Anterior cingulate cortex (tissue), 58 donors: ENCODE results near the gene CCT7.
"Not testable (repeated sequence)": the region's sequence is repeated elsewhere in the genome, so short reads cannot be mapped to it uniquely, and the experiment has no call there.

Source experiments
- DNase-seq, 58 donors: peaks; one replicate each; lab custom pipeline; 2025; lab: John Stamatoyannopoulos, UW

CCT7 gene

GRCh38 chr2:73253901-73254300 is 19.8 kb downstream of the CCT7 start:
- no peak for DNase-seq

- no peak for DNase-seq
Measured at GRCh38 chr2:73254343-73255006, 20.4 kb downstream of the CCT7 start.

DNA sequence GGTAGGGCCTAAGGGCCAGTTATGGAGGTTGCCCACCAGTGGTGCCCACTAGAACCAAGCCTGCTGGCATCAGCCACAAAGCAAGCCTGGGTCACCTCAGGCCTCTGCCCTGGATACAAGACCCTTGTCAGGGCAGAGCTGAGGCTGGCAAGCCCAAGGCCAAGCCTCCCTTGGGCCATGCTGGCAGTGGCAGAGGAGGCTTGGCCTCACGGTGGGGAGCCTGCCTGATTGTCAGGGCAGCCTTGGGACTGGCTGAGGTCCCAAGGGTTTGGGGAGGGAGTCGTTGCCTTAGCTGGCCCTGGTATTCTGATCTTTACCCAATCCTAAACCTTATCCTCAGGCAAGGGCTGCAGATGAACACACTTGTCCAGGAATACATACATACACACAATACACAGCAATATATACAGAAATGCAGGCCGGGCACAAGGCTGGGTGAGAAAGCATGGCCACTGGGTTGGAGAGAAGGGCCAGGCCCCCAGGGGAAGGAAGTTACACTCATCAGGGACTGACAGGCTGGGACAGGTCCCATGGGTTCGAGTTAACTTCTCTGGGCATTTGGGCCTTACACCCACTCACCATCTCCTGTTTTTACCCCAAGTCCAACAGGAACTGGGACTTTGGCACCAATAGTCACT is 21.0 kb downstream of the CCT7 start:
- DNase-seq, result no peak

- no peak for DNase-seq
Measured at GRCh38 chr2:73255907-73256617, 22.0 kb downstream of the CCT7 start.

GRCh38 chr2:73256618-73256922 is 22.5 kb downstream of the CCT7 start:
- DNase-seq, result no peak

- no peak for DNase-seq
Measured at GRCh38 chr2:73257021-73257420, 22.9 kb downstream of the CCT7 start.

DNA sequence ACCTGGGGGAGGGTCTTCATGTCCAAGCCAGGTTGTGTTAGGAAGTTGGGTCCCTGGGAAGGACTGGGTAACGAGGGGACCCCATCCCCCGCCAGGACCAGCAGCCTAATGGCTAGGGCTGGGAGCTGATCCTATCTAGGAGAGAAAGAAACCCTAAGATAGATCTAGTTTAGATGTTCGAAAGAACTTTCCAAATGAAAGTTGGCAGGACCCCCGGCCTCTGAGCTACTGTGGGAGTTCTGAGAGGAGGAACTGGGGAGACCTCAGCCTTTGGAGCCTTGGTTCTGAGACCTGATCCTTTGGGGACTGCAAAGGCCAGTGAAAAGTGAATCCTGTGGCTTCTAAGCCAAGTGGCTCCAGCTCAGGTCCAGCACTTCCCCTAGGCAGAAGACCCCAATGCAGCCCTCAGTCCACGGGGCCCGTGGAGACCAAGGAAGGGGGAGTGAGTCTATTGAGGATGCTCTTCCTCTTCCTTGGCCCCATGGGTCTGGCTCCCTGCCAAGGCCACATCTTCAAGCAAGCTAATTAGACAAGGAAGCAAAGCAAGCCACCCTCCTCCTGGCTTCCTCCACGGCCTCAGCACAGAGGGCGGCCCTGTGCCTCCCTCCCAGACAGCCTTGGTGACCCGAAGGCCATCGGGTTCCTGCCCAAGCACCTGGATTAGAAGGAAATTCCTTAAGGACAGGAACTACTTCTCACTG is 23.5 kb downstream of the CCT7 start:
- no peak for DNase-seq

DNA sequence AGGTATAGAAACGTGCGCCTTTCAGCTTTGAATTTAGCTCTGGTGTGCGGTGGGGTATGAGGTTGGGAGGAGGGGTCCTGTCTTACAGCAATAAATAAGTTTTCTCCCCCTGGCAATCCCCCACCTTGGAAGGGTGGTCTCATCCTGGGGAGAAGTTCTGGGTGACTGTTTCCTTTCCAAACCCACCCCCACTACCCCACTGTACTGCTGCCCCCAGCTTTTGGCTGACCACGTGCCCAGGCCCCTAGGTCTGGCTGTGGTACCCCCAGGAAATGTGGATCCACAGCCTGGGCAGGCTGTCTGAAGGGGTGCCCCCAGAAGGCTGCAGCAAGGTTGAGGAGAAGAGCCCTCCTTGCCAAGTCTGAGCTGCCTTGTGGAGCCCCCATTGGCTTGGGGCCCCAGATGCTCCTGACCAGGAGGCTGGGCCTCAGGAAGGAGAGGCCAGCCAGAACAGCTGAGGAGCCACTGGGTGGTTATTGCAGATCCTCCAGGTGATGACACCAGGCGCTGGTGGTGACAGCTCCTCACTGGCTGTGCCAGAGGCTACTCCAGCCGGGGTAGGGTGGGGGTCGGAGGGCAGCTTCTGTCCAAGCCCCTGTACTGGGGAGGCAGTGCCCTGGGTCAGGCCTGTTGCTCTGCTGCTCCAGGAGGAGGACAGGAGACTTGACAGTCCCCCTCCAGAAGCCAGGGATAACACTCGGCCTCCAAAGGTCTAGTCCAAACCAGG is 24.2 kb downstream of the CCT7 start:
- no peak for DNase-seq

- no peak for DNase-seq
Measured at GRCh38 chr2:73258913-73259215, 24.8 kb downstream of the CCT7 start.

DNA sequence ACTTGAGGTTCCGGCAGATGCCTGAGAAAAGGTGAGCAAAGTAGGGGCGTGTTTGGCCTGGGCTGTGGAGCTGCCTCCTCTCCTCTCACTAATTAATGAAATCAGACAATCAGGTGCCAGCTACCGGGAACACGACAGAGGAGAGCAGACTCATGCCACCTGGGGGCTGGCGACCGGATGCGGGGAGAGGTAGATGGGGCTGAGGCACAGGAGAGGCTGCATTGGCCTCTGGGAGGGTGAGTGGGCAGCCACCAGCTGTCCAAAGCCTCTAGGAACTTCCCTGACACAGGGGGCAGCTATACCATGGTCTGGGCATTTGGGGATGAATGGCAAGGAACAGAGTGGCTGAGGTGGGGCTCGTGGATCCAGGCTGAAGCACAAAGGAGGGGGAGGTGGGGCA is 25.2 kb downstream of the CCT7 start:
- no peak for DNase-seq

- DNase-seq, result no peak
Measured at GRCh38 chr2:73259704-73260337, 25.7 kb downstream of the CCT7 start.

- DNase-seq, result peak in 13 of 58 donors; percentile 6 to 51 (median 27)
Measured at GRCh38 chr2:73260338-73260984, 26.4 kb downstream of the CCT7 start.

GRCh38 chr2:73262108-73262651 is 28.1 kb downstream of the CCT7 start:
- no peak for DNase-seq

DNA sequence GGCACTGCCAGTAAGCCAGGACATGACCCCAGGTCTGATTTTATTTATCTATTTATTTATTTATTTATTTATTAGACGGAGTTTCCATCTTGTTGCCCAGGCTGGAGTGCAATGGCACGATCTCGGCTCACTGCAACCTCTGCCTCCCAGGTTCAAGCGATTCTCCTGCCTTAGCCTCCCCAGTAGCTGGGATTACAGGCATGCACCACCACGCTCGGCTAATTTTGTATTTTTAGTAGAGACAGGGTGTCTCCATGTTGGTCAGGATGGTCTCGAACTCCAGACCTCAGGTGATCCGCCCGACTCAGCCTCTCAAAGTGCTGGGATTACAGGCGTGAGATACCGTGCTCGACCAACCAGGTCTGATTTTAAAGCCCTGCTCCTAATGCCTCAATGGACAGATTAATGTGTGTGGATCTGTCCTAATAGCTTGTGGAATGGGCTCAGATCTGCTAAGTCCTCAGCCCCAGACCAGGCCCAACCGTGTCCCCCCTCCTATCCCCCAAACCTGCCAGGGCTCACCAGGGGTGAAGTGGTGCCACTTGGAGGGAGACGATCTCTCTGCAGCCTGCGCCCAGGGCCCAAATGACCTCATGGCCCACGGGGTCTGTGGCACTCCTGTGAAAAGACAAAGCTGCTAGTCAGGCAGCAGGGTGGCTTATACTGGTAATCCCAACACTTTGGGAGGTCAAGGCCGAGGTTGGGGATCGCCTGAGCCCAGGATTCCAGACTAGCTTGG is 28.8 kb downstream of the CCT7 start:
- not testable (repeated sequence) for DNase-seq

DNA sequence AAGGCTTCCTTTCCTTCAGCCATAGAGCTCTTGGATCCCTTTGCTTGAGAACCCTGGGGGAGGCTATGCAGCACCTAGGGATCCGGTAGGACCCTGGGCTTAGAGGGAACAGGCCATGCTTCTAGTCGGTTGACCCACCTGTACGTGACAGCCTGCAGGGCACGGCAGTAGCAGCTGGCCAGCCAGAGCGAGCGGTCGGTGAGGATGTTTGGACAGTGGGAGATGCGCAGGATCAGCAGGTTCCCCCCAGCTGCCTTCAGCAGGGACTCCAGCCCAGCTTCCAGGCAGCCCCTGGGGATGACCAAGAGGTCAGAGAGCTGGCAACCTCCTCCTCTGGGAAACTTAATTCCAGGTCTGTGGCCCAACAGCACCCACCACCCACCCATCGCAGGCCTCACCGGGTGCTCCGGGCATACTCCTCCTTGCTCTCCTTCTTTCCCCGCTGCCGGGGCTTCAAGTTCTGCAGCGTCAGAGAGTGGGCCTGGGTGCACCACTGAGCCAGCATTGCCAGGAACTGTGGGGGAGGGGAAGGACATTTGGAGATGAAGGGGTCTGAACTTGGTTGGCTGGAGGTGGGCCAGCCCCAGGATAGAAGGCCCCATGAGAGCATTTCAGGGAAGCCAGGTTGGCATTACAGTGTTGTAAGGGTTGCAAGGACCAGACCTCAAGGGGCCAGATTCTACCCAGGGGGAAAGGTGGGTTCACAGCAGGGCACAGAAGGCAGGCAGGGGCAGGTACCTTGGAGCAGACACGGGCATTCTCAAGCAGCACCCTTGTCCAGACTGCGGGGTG is 29.6 kb downstream of the CCT7 start:
- no peak for DNase-seq

GRCh38 chr2:73264332-73264606 is 30.2 kb downstream of the CCT7 start:
- DNase-seq, result no peak

GRCh38 chr2:73264783-73265182 is 30.7 kb downstream of the CCT7 start:
- DNase-seq, result no peak

- no peak for DNase-seq
Measured at GRCh38 chr2:73265298-73266060, 31.4 kb downstream of the CCT7 start.
